Naive thymus-derived CD4-positive, alpha-beta T cell (primary cell): Measurements from ENCODE around the gene ELL. TPM values are rescaled to one million over a fixed set of nuclear protein-coding genes. Genes with fewer than 3 reads are reported as not detected.
A peak's percentile ranks its signal among the peaks of the same experiment; 100 is the strongest.

ENCODE experiments used
- ATAC-seq: fragments of 150-1000 bp; cut with Tn5 transposase; 2 replicates; pipeline ENCODE4 v1.10.0; 2021; ENCODE audit warnings: mild to moderate bottlenecking, moderate library complexity
- CTCF ChIA-PET: fragments of 350-600 bp; sonication (Branson Sonifier 250); formaldehyde crosslinking; loops from one replicate; lab custom pipeline; 2021; ENCODE audit warnings: antibody characterized with exemption; lab: Charles Lee
- POLR2A ChIA-PET: fragments of 350-600 bp; sonication (Branson Sonifier 250); formaldehyde crosslinking; loops from one replicate; lab custom pipeline; 2021; ENCODE audit warnings: antibody characterized with exemption, inconsistent platforms; lab: Charles Lee
- DNase-seq, 9 donors: peaks; one replicate each; pipeline versions ENCODE4 v3.0.0 to v3.0.0-alpha.2; 2020 to 2022; ENCODE audit warnings: mixed read lengths in 1 of 9
- H3K27ac ChIP-seq: one replicate; pipeline ENCODE4 v1.7.0; 2013; ENCODE audit warnings: mild to moderate bottlenecking, low read depth, low read length, moderate library complexity
- H3K27me3 ChIP-seq, 2 donors: one replicate each; pipeline ENCODE4 v1.7.0; 2013; ENCODE audit warnings: low read length in 2 of 2, mild to moderate bottlenecking in 2 of 2, moderate library complexity in 2 of 2; ENCODE audit not compliant: control insufficient read depth in 2 of 2, insufficient read depth in 2 of 2
- H3K36me3 ChIP-seq, 3 experiments: 1 replicate in 2 of 3; 2 replicates in 1 of 3; pipeline ENCODE4 v1.7.0; 2013; ENCODE audit warnings: low read length in 3 of 3, mild to moderate bottlenecking in 3 of 3, moderate library complexity in 1 of 3; ENCODE audit not compliant: insufficient read depth in 3 of 3, control insufficient read depth in 2 of 3
- H3K4me1 ChIP-seq, 2 donors: one replicate each; pipeline ENCODE4 v1.7.0; 2013; ENCODE audit warnings: low read length in 2 of 2, mild to moderate bottlenecking in 2 of 2, moderate library complexity in 1 of 2; ENCODE audit not compliant: control insufficient read depth in 2 of 2, insufficient read depth in 2 of 2
- H3K4me3 ChIP-seq: 2 replicates; pipeline ENCODE4 v1.7.0; 2013; ENCODE audit warnings: mild to moderate bottlenecking, low read length
- H3K9me3 ChIP-seq, 3 experiments: 1 replicate in 2 of 3; 2 replicates in 1 of 3; pipeline ENCODE4 v1.7.0; 2013; ENCODE audit warnings: low read length in 3 of 3; ENCODE audit not compliant: control insufficient read depth in 2 of 3
- H3K27ac Mint-ChIP-seq, 9 donors: one replicate each; pipeline ENCODE4 v1.8.0; 2020 to 2022; ENCODE audit warnings: mixed read lengths in 9 of 9, mild to moderate bottlenecking in 8 of 9, moderate library complexity in 5 of 9, inconsistent platforms in 2 of 9
- H3K27me3 Mint-ChIP-seq, 5 donors: one replicate each; pipeline ENCODE4 v1.8.0; 2021 to 2022; ENCODE audit warnings: mixed read lengths in 5 of 5, mild to moderate bottlenecking in 1 of 5
- H3K36me3 Mint-ChIP-seq, 5 donors: one replicate each; pipeline ENCODE4 v1.8.0; 2020 to 2022; ENCODE audit warnings: mixed read lengths in 5 of 5, mild to moderate bottlenecking in 3 of 5, inconsistent platforms in 1 of 5
- H3K4me1 Mint-ChIP-seq, 7 donors: one replicate each; pipeline ENCODE4 v1.8.0; 2020 to 2022; ENCODE audit warnings: mixed read lengths in 7 of 7, mild to moderate bottlenecking in 3 of 7, inconsistent platforms in 1 of 7
- H3K4me3 Mint-ChIP-seq, 10 donors: one replicate each; pipeline ENCODE4 v1.8.0; 2020 to 2022; ENCODE audit warnings: mild to moderate bottlenecking in 10 of 10, mixed read lengths in 10 of 10, moderate library complexity in 6 of 10, inconsistent platforms in 2 of 10
- H3K9me3 Mint-ChIP-seq, 11 donors: one replicate each; pipeline ENCODE4 v1.8.0; 2020 to 2022; ENCODE audit warnings: mixed read lengths in 11 of 11, mild to moderate bottlenecking in 4 of 11, inconsistent platforms in 1 of 11, moderate library complexity in 1 of 11
- intact Hi-C, 2 donors: fragments of 100-400 bp; cut with micrococcal nuclease; formaldehyde crosslinking; loops; one replicate each; pipeline ENCODE4 v1.15.1; 2023
- polyA plus RNA-seq, 2 donors: library from polyadenylated mRNA; unstranded; fragments of 300-500 nt; fragmentation: Illumina TruSeq; gene quantifications; one replicate each; pipeline ENCODE4 v1.2.3, GENCODE V29; 2021
- total RNA-seq, 6 experiments: library from RNA in 5 of 6; stranded (reverse) in 5 of 6; gene quantifications; 1 replicate in 5 of 6; 2 replicates in 1 of 6; pipeline ENCODE4 v1.2.3 and lab custom pipeline; 2021 to 2026

The ELL gene
- total and polyA plus RNA-seq, 7 experiments from 2014 or later = 8.9 to 70.4 (median 22.1) TPM

DNA sequence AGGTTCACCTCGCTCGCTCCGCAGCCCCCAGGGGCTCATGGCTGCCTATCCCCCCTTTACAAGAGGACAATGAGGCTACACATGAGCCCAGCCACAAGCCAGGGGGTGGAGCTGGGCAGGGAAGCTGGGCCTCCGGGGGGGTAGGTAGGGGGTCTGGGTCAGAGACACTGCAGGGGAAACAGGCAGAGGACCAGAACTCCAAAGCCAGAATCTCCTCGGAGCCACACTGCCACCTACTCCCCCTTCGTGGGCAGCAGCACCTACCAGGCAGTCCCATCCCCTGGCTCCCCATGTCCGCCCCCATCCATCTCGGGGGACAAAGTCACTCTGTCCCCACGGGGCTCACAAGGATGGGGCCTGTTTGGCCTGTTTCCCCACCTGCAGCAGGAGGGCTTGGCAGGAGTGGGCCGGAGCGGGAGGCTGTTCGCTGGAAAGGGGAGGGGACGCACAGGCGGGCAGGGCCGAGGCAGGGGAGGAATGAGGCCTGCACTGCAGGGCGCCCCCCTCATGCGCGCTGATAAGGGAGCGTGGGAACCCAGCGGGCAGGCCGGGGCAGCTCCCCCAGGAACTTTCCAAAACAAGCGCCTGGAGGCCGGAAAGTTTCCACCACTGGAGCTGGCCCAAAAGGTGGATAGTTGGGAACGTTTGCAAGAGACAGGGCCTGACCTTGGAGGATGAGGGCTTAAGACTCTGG lies 83.4 kb downstream of the ELL start:
- Mint-ChIP-seq H3K27me3 (peaks cover 0 to 2% (median 0%) of the 10 kb centered on the region in 5 donors), H3K9me3 (peaks cover 0 to 5% (median 0%) of the 10 kb centered on the region in 11 donors), H3K27ac (peak overlapping the region in 2 of 9 donors; percentile 19 to 71), H3K4me3 (peak overlapping the region in 4 of 10 donors; percentile 29 to 83 (median 58)), H3K36me3 (peaks cover 0 to 17% (median 0%) of the 10 kb centered on the region in 5 donors), H3K4me1 (peaks cover 11 to 45% (median 36%) of the 10 kb centered on the region in 7 donors)
- no peak for ATAC-seq
- POLR2A ChIA-PET = interaction anchor here (0.6 kb wide), 1 partner anchor 264 kb away, joined by 3 read pairs; no protein-coding TSS in a partner anchor
- no peak for DNase-seq
- H3K9me3 ChIP-seq = no peaks in the 10 kb centered on the region
- CTCF ChIA-PET = interaction anchor here (0.6 to 2.9 kb wide), 2 partner anchors 12 to 21 kb away, joined by 4 to 11 read pairs; no protein-coding TSS in a partner anchor
- H3K4me1 ChIP-seq = peaks cover 7 to 20% of the 10 kb centered on the region in 2 donors
- no peaks in the 10 kb centered on the region for H3K27me3 ChIP-seq
- H3K4me3 ChIP-seq = no peak overlapping the region
- intact Hi-C loops = loop anchor here in 1 of 2 donors (5.0 kb wide), 1 partner anchor 199 kb away; the partner anchor contains the start of gene KLHL26
- H3K36me3 ChIP-seq = peaks cover 0 to 3% (median 0%) of the 10 kb centered on the region in 3 experiments
- peak overlapping the region; percentile 69 for H3K27ac ChIP-seq

GRCh38 chr19:18437491-18438330 lies 84.2 kb downstream of the ELL start, which contains the start of gene ISYNA1:
Gene ISYNA1 (minus strand): TSS chr19:18438133. CDS start chr19:18437979, 154 bp downstream.
- H3K4me1 ChIP-seq = peaks cover 9 to 22% of the 10 kb centered on the region in 2 donors
- intact Hi-C loops = loop anchor here in 1 of 2 donors (1.0 to 5.0 kb wide), 4 partner anchors 8 to 200 kb away; partner anchors contain the start of genes KLHL26 and SSBP4
- DNase-seq (peak in 6 of 9 donors; percentile 34 to 64 (median 44)), ATAC-seq (peak; percentile 34)
- Mint-ChIP-seq H3K4me3 (peak within 1 kb of the TSS; percentile 69 to 89 (median 83)), H3K27ac (peak within 1 kb of the TSS in 4 of 9 donors; percentile 48 to 73 (median 67)), H3K36me3 (peaks cover 0 to 14% (median 0%) of the 10 kb centered on the region in 5 donors), H3K27me3 (peaks cover 0 to 2% (median 0%) of the 10 kb centered on the region in 5 donors), H3K9me3 (peaks cover 0 to 5% (median 0%) of the 10 kb centered on the region in 11 donors), H3K4me1 (peaks cover 7 to 41% (median 34%) of the 10 kb centered on the region in 7 donors)
- no peaks in the 10 kb centered on the region for H3K9me3 ChIP-seq
- CTCF ChIA-PET = no interaction called here
- H3K36me3 ChIP-seq = no peaks in the 10 kb centered on the region
- POLR2A ChIA-PET = interaction anchor here (0.6 to 1.0 kb wide), 3 partner anchors 10 to 265 kb away, joined by 3 to 4 read pairs (median 3); no protein-coding TSS in a partner anchor
- peak within 1 kb of the TSS; percentile 69 for H3K27ac ChIP-seq
- H3K27me3 ChIP-seq = no peaks in the 10 kb centered on the region
- H3K4me3 ChIP-seq = peak within 1 kb of the TSS; percentile 43

DNA sequence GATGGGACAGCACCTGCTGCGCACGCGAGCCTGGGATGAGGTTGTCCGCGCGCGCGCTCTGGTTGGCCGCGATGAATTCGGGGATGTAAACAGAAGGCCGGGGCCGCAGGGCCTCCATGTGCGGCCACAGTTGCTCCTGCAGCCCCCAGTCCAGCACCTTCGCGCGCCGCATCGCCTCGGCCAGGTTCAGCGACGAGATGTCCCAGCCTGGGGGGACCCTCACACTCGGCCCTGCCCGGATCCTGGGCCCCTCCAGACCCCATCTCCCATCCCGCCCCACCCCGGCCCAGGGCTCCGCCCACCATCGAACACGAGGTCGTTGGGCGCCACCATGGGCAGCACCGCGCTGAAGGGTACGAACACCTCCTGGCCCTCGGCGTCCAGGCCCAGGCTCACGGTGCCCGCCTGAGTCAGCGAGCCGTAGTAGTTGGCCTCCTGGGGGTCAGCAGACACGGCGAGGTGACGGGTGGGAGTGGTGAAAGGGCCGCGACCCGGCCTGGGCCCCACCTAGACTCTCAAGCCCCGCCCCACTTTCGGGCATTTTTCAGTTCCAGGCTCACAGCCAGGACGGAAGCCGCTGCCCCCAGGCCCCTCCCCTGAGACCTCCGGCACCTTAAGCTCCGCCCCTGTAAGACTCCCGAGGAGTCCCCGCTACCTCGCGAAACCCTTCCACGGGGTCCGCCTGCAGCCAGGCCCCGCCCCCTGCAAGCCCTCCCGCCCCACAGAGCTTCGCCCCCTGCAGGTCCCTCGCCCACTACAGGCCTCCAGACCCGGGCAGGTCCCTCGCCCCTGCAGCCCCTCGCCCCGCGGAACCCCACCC lies 85.0 kb downstream of the ELL start:
- H3K27me3 ChIP-seq = no peaks in the 10 kb centered on the region
- DNase-seq = peak in 8 of 9 donors; percentile 60 to 79 (median 72)
- Mint-ChIP-seq H3K4me1 (peaks cover 0 to 37% (median 27%) of the 10 kb centered on the region in 7 donors), H3K9me3 (peaks cover 0 to 1% (median 0%) of the 10 kb centered on the region in 11 donors), H3K36me3 (peaks cover 0 to 7% (median 0%) of the 10 kb centered on the region in 5 donors), H3K27me3 (no peaks in the 10 kb centered on the region), H3K4me3 (peak overlapping the region; percentile 73 to 89 (median 83)), H3K27ac (peak overlapping the region in 6 of 9 donors; percentile 22 to 71 (median 42))
- ChIA-PET CTCF (no interaction called here), POLR2A (interaction anchor here (0.8 to 1.3 kb wide), 4 partner anchors 10 to 18 kb away, joined by 3 to 4 read pairs (median 3); partner anchors contain the start of gene SSBP4)
- peak overlapping the region; percentile 69 for H3K27ac ChIP-seq
- no peaks in the 10 kb centered on the region for H3K36me3 ChIP-seq
- peaks cover 5 to 16% of the 10 kb centered on the region in 2 donors for H3K4me1 ChIP-seq
- intact Hi-C loops = loop anchor here in 1 of 2 donors (1.0 to 5.0 kb wide), 4 partner anchors 8 to 200 kb away; partner anchors contain the start of genes KLHL26 and SSBP4
- H3K9me3 ChIP-seq = no peaks in the 10 kb centered on the region
- peak; percentile 68 for ATAC-seq
- H3K4me3 ChIP-seq = peak overlapping the region; percentile 41

DNA sequence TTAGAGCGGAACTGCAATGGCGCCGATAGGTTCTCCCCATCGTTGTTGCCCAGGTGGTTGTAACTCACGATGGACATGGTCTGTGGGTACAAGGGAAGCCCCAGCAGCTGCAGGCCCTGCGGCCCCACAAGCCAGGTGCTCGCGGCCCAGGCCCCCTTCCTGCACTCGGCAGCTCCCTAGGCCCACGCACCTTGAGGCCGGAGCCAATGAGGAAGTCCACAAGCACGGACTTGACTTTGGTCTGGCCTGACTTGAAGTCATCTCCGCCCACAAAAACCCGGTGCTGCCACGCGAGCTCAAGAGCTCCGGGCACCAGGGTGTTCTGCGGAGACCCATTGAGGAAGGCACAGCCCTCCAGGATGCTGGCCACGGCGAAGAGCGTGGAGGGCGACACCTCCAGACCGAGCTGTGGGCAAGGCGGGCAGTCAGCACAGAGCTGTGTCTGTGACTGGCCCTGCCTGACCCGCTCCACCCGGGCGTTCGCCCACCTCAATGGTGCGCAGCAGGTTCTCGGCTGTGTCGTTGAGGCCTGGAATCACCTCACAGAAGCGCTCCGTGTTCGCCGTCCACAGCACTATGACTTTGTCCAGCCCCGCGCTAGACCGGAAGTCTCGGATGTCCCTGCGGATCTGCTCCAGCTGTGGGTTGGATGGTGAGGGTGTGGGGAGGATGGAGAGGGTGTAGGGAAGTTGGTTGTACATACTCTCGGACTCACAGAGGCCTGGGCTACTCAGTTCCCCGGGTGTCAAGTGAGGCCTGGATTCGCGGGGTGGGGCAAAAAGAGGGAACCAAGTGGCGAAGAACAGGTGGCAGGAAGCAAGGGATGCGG lies 85.8 kb downstream of the ELL start:
- H3K4me3 ChIP-seq = no peak overlapping the region
- ChIA-PET POLR2A (interaction anchor here (0.6 to 1.3 kb wide), 3 partner anchors 15 to 1436 kb away, joined by 3 read pairs; partner anchors contain the start of gene SSBP4), CTCF (interaction anchor here (1.1 kb wide), 1 partner anchor 17 kb away, joined by 3 read pairs; the partner anchor contains the start of gene SSBP4)
- no peak for DNase-seq
- H3K27me3 Mint-ChIP-seq = no peaks in the 10 kb centered on the region
- intact Hi-C loops = loop anchor here in 1 of 2 donors (5.0 kb wide), 1 partner anchor 201 kb away; the partner anchor contains the start of gene KLHL26
- peak overlapping the region; percentile 50 to 89 (median 75) for H3K4me3 Mint-ChIP-seq
- peak overlapping the region in 4 of 9 donors; percentile 21 to 71 (median 26) for H3K27ac Mint-ChIP-seq
- peaks cover 0 to 1% (median 0%) of the 10 kb centered on the region in 11 donors for H3K9me3 Mint-ChIP-seq
- H3K27me3 ChIP-seq = no peaks in the 10 kb centered on the region
- H3K4me1 ChIP-seq = peaks cover 4 to 13% of the 10 kb centered on the region in 2 donors
- peaks cover 0 to 6% (median 0%) of the 10 kb centered on the region in 5 donors for H3K36me3 Mint-ChIP-seq
- H3K36me3 ChIP-seq = no peaks in the 10 kb centered on the region
- peaks cover 0 to 31% (median 26%) of the 10 kb centered on the region in 7 donors for H3K4me1 Mint-ChIP-seq
- no peak overlapping the region for H3K27ac ChIP-seq
- H3K9me3 ChIP-seq = no peaks in the 10 kb centered on the region
- no peak for ATAC-seq
